ENCODE data around the gene DIPK1B. TPM values are rescaled to one million over a fixed set of nuclear protein-coding genes. Genes with fewer than 3 reads are reported as not detected.
A peak's percentile ranks its signal among the peaks of the same experiment; 100 is the strongest.
"Not testable (repeated sequence)": the region's sequence is repeated elsewhere in the genome, so short reads cannot be mapped to it uniquely, and the experiment has no call there.

Gene DIPK1B
- total RNA-seq, 1 donor from 2014 or later: 1.1 TPM

GRCh38 chr9:136762221-136762691, 49.9 kb downstream of the DIPK1B start:
- Mint-ChIP-seq H3K27ac (no peak overlapping the region), H3K4me3 (no peak overlapping the region), H3K4me1 (peaks cover 8% of the 10 kb centered on the region), H3K27me3 (peaks cover 6% of the 10 kb centered on the region), H3K9me3 (no peaks in the 10 kb centered on the region), H3K36me3 (ENCODE audit: low read depth) (no peaks in the 10 kb centered on the region)
- intact Hi-C loops (cut with micrococcal nuclease): no loop called here
- DNase-seq: no peak

- DNase-seq: peak; percentile 83
- no peak overlapping the region for H3K27ac Mint-ChIP-seq
- peaks cover 8% of the 10 kb centered on the region for H3K4me1 Mint-ChIP-seq
- peaks cover 6% of the 10 kb centered on the region for H3K27me3 Mint-ChIP-seq
- H3K9me3 Mint-ChIP-seq: no peaks in the 10 kb centered on the region
- no peaks in the 10 kb centered on the region for H3K36me3 Mint-ChIP-seq (ENCODE audit: low read depth)
- intact Hi-C loops (cut with micrococcal nuclease): no loop called here
- no peak overlapping the region for H3K4me3 Mint-ChIP-seq
Observed at GRCh38 chr9:136762915-136763648, 50.7 kb downstream of the DIPK1B start.

- H3K36me3 Mint-ChIP-seq (ENCODE audit: low read depth): no peaks in the 10 kb centered on the region
- peaks cover 6% of the 10 kb centered on the region for H3K27me3 Mint-ChIP-seq
- H3K4me1 Mint-ChIP-seq: peaks cover 8% of the 10 kb centered on the region
- H3K9me3 Mint-ChIP-seq: no peaks in the 10 kb centered on the region
- no peak overlapping the region for H3K27ac Mint-ChIP-seq
- intact Hi-C loops (cut with micrococcal nuclease): no loop called here
- H3K4me3 Mint-ChIP-seq: no peak overlapping the region
- DNase-seq: no peak
Observed at GRCh38 chr9:136763649-136764035, 51.3 kb downstream of the DIPK1B start.

GRCh38 chr9:136764301-136764891, 52.0 kb downstream of the DIPK1B start, which contains the start of gene LCN15:
LCN15 (minus strand) TSS chr9:136764518; CDS start chr9:136764488, 30 bp downstream.
- peaks cover 6% of the 10 kb centered on the region for H3K27me3 Mint-ChIP-seq
- H3K4me1 Mint-ChIP-seq: peaks cover 8% of the 10 kb centered on the region
- no peak within 1 kb of the TSS for H3K27ac Mint-ChIP-seq
- H3K36me3 Mint-ChIP-seq (ENCODE audit: low read depth): no peaks in the 10 kb centered on the region
- intact Hi-C loops (cut with micrococcal nuclease): no loop called here
- no peak within 1 kb of the TSS for H3K4me3 Mint-ChIP-seq
- DNase-seq: no peak
- H3K9me3 Mint-ChIP-seq: no peaks in the 10 kb centered on the region

- Mint-ChIP-seq H3K4me1 (peaks cover 8% of the 10 kb centered on the region), H3K27me3 (peaks cover 6% of the 10 kb centered on the region), H3K27ac (no peak overlapping the region), H3K4me3 (no peak overlapping the region), H3K9me3 (no peaks in the 10 kb centered on the region), H3K36me3 (ENCODE audit: low read depth) (no peaks in the 10 kb centered on the region)
- DNase-seq: no peak
- intact Hi-C loops (cut with micrococcal nuclease): no loop called here
Observed at GRCh38 chr9:136765041-136765440, 52.7 kb downstream of the DIPK1B start.

- DNase-seq; H3K9me3 Mint-ChIP-seq; H3K36me3 Mint-ChIP-seq (ENCODE audit: low read depth); intact Hi-C loops (cut with micrococcal nuclease); H3K4me1 Mint-ChIP-seq; H3K27ac Mint-ChIP-seq; H3K27me3 Mint-ChIP-seq; H3K4me3 Mint-ChIP-seq: not testable (repeated sequence)
Observed at GRCh38 chr9:136765745-136766409, 53.5 kb downstream of the DIPK1B start.

- H3K27ac Mint-ChIP-seq: peak overlapping the region; percentile 66
- intact Hi-C loops (cut with micrococcal nuclease); H3K4me1 Mint-ChIP-seq; H3K36me3 Mint-ChIP-seq (ENCODE audit: low read depth); H3K27me3 Mint-ChIP-seq; H3K9me3 Mint-ChIP-seq; H3K4me3 Mint-ChIP-seq: not testable (repeated sequence)
- DNase-seq: peak; percentile 72
Observed at GRCh38 chr9:136766410-136767120, 54.2 kb downstream of the DIPK1B start.

GRCh38 chr9:136769710-136770191, 57.4 kb downstream of the DIPK1B start:
- Mint-ChIP-seq H3K36me3 (ENCODE audit: low read depth) (no peaks in the 10 kb centered on the region), H3K4me3 (no peak overlapping the region), H3K27ac (no peak overlapping the region), H3K27me3 (peaks cover 4% of the 10 kb centered on the region), H3K4me1 (peaks cover 6% of the 10 kb centered on the region), H3K9me3 (peaks cover 8% of the 10 kb centered on the region)
- DNase-seq: peak; percentile 85
- intact Hi-C loops (cut with micrococcal nuclease): no loop called here

- no peak for DNase-seq
- H3K4me1 Mint-ChIP-seq: peaks cover 2% of the 10 kb centered on the region
- H3K4me3 Mint-ChIP-seq: no peak overlapping the region
- H3K9me3 Mint-ChIP-seq: peaks cover 8% of the 10 kb centered on the region
- peaks cover 3% of the 10 kb centered on the region for H3K27me3 Mint-ChIP-seq
- H3K27ac Mint-ChIP-seq: no peak overlapping the region
- intact Hi-C loops (cut with micrococcal nuclease): no loop called here
- no peaks in the 10 kb centered on the region for H3K36me3 Mint-ChIP-seq (ENCODE audit: low read depth)
Observed at GRCh38 chr9:136771907-136772415, 59.6 kb downstream of the DIPK1B start.

GRCh38 chr9:136773386-136774044, 61.1 kb downstream of the DIPK1B start:
- H3K9me3 Mint-ChIP-seq: peaks cover 8% of the 10 kb centered on the region
- H3K4me1 Mint-ChIP-seq: no peaks in the 10 kb centered on the region
- peaks cover 10% of the 10 kb centered on the region for H3K27me3 Mint-ChIP-seq
- H3K4me3 Mint-ChIP-seq: no peak overlapping the region
- intact Hi-C loops (cut with micrococcal nuclease): no loop called here
- H3K27ac Mint-ChIP-seq: no peak overlapping the region
- H3K36me3 Mint-ChIP-seq (ENCODE audit: low read depth): no peaks in the 10 kb centered on the region
- peak; percentile 67 for DNase-seq

Other genes starting within 250 kb of the DIPK1B start
- 79.2 and 81.2 TPM in 2 replicates for gene SEC16A, start 229.5 kb upstream of the DIPK1B start, total RNA-seq
- gene NOTCH1, start 166.5 kb upstream of the DIPK1B start, total RNA-seq: 108 and 113 TPM in 2 replicates
- 3.2 and 3.5 TPM in 2 replicates for gene EGFL7, start 49.7 kb upstream of the DIPK1B start, total RNA-seq
- gene AGPAT2, start 25.1 kb upstream of the DIPK1B start, total RNA-seq: 25.6 and 25.9 TPM in 2 replicates
- 1.1 and 1.7 TPM in 2 replicates for gene LCN10, start 30.4 kb downstream of the DIPK1B start, total RNA-seq
- gene LCN6, start 36.0 kb downstream of the DIPK1B start, total RNA-seq: not detected in 2 replicates
- not detected in 2 replicates for gene LCN8, start 45.7 kb downstream of the DIPK1B start, total RNA-seq
- not detected in 2 replicates for gene LCN15, start 51.9 kb downstream of the DIPK1B start, total RNA-seq
- 36.1 and 40.1 TPM in 2 replicates for gene TMEM141, start 78.8 kb downstream of the DIPK1B start, total RNA-seq
- gene CCDC183, start 83.8 kb downstream of the DIPK1B start, total RNA-seq: 0.14 and 0.42 TPM in 2 replicates
- 116 and 119 TPM in 2 replicates for gene RABL6, start 95.4 kb downstream of the DIPK1B start, total RNA-seq
- gene AJM1, start 129.9 kb downstream of the DIPK1B start, total RNA-seq: 5.7 and 5.9 TPM in 2 replicates
- gene PHPT1, start 136.8 kb downstream of the DIPK1B start, total RNA-seq: 134 and 145 TPM in 2 replicates
- gene MAMDC4, start 139.8 kb downstream of the DIPK1B start, total RNA-seq: 24.7 and 30.1 TPM in 2 replicates
- gene EDF1, start 153.7 kb downstream of the DIPK1B start, total RNA-seq: 378 and 380 TPM in 2 replicates
- 61.6 and 66.6 TPM in 2 replicates for gene TRAF2, start 173.9 kb downstream of the DIPK1B start, total RNA-seq
- gene FBXW5, start 232.2 kb downstream of the DIPK1B start, total RNA-seq: 92.7 and 93.6 TPM in 2 replicates
- gene C8G, start 232.7 kb downstream of the DIPK1B start, total RNA-seq: 0.69 and 1.7 TPM in 2 replicates
- gene LCN12, start 239.7 kb downstream of the DIPK1B start, total RNA-seq: 1.3 and 2.3 TPM in 2 replicates

Data from activated CD4-positive, alpha-beta T cell treated with anti-CD3 and anti-CD28 coated beads, Interleukin-2, amount 10 ng/mL, durations not matched to agents 24 days and 14 days (primary cell).